Nephron progenitor cell (in vitro differentiated cells): ENCODE measurements around the gene NKX2-4.

Experiments used
- DNase-seq: peaks from one replicate; pipeline ENCODE4 v3.0.0; 2021
- H3K27ac Mint-ChIP-seq: 2 replicates; pipeline ENCODE4 v1.8.0; 2021; ENCODE audit warnings: mild to moderate bottlenecking, moderate library complexity, mixed read lengths
- H3K27me3 Mint-ChIP-seq: 2 replicates; pipeline ENCODE4 v1.8.0; 2021; ENCODE audit warnings: mild to moderate bottlenecking, low read depth, mixed read lengths; ENCODE audit not compliant: poor library complexity
- H3K36me3 Mint-ChIP-seq: 2 replicates; pipeline ENCODE4 v1.8.0; 2021; ENCODE audit warnings: low read depth, mixed read lengths
- H3K4me1 Mint-ChIP-seq: 2 replicates; pipeline ENCODE4 v1.8.0; 2021; ENCODE audit warnings: mixed read lengths
- H3K4me3 Mint-ChIP-seq: 2 replicates; pipeline ENCODE4 v1.8.0; 2021; ENCODE audit warnings: mild to moderate bottlenecking, moderate library complexity, mixed read lengths
- H3K9me3 Mint-ChIP-seq: 2 replicates; pipeline ENCODE4 v1.8.0; 2021; ENCODE audit warnings: mild to moderate bottlenecking, moderate library complexity, mixed read lengths
- CTCF ChIP-seq: fragments of 200-600 bp; sonication (generic); IDR thresholded peaks from 2 replicates; pipeline ENCODE4 v1.5.0; 2021; ENCODE audit warnings: antibody characterized with exemption

Gene NKX2-4

GRCh38 chr20:21395051-21395665 lies 2.2 kb downstream of the NKX2-4 start:
- H3K4me1 Mint-ChIP-seq, result peaks cover 10% of the 10 kb centered on the region

GRCh38 chr20:21394551-21394950 lies 2.8 kb downstream of the NKX2-4 start:
- no peak overlapping the region for H3K27ac Mint-ChIP-seq
- TF ChIP-seq CTCF, result no peak
- peaks cover 9% of the 10 kb centered on the region for H3K36me3 Mint-ChIP-seq
- peaks cover 93% of the 10 kb centered on the region for H3K27me3 Mint-ChIP-seq
- DNase-seq, result no peak
- no peaks in the 10 kb centered on the region for H3K9me3 Mint-ChIP-seq
- H3K4me1 Mint-ChIP-seq, result peaks cover 10% of the 10 kb centered on the region
- H3K4me3 Mint-ChIP-seq, result no peak overlapping the region

More at GRCh38 chr20:21395051-21395665, 2.2 kb downstream of the NKX2-4 start:
- H3K36me3 Mint-ChIP-seq, result peaks cover 5% of the 10 kb centered on the region
- H3K27ac Mint-ChIP-seq, result no peak overlapping the region
- no peak overlapping the region for H3K4me3 Mint-ChIP-seq
- DNase-seq, result no peak
- no peak for TF ChIP-seq CTCF
- H3K9me3 Mint-ChIP-seq, result no peaks in the 10 kb centered on the region
- H3K27me3 Mint-ChIP-seq, result peaks cover 93% of the 10 kb centered on the region

GRCh38 chr20:21393816-21394519 lies 3.4 kb downstream of the NKX2-4 start:
- Mint-ChIP-seq H3K27ac (no peak overlapping the region), H3K9me3 (no peaks in the 10 kb centered on the region), H3K36me3 (peaks cover 12% of the 10 kb centered on the region), H3K4me1 (peaks cover 10% of the 10 kb centered on the region), H3K4me3 (no peak overlapping the region), H3K27me3 (peaks cover 88% of the 10 kb centered on the region)
- DNase-seq, result no peak
- no peak for TF ChIP-seq CTCF

- Mint-ChIP-seq H3K4me1 (peaks cover 10% of the 10 kb centered on the region), H3K9me3 (no peaks in the 10 kb centered on the region), H3K27ac (no peak overlapping the region), H3K36me3 (peaks cover 14% of the 10 kb centered on the region), H3K4me3 (no peak overlapping the region), H3K27me3 (peaks cover 85% of the 10 kb centered on the region)
- no peak for TF ChIP-seq CTCF
- no peak for DNase-seq
Measured at GRCh38 chr20:21393166-21393565, 4.2 kb downstream of the NKX2-4 start.

- H3K27ac Mint-ChIP-seq, result no peak overlapping the region
- peak overlapping the region; percentile 70 for H3K4me3 Mint-ChIP-seq
- DNase-seq, result no peak
- peaks cover 10% of the 10 kb centered on the region for H3K4me1 Mint-ChIP-seq
- H3K27me3 Mint-ChIP-seq, result peaks cover 73% of the 10 kb centered on the region
- no peaks in the 10 kb centered on the region for H3K9me3 Mint-ChIP-seq
- TF ChIP-seq CTCF, result no peak
- H3K36me3 Mint-ChIP-seq, result peaks cover 24% of the 10 kb centered on the region
Measured at GRCh38 chr20:21391972-21392352, 5.4 kb downstream of the NKX2-4 start.
